Measurements from ENCODE around the gene SYK. TPM values are rescaled to one million over a fixed set of nuclear protein-coding genes. Genes with fewer than 3 reads are reported as not detected.

The SYK gene
- polyA plus RNA-seq, 1 of the 3 experiments (the other 2 are of a cell fraction) = not detected

DNA sequence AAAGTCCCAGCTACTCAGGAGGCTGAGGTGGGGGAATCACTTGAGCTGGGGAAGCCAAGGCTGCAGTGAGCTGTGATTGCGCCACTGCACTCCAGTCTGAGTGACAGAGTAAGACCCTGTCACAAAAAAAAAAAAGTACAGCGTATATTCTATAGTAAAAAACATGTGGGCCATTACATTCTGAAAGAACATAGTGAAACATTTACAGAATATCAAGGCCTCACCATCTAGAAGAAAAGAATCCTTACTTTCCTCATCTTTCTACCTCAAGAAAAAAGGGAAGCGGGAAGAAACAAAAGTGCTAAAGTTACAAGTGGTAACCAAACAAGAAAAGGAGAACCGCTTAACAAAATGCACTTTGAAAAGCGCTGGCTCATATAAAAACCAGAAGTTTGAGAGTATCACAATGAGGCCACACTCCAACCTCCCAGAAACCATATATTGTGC lies 5.7 kb upstream of the SYK start:
- Histone ChIP-seq H3K4me1 (ENCODE audit: control insufficient read depth in 1 of 2, insufficient read depth in 2 of 2, low read depth in 1 of 2, low read length in 1 of 2) (no peaks in the 10 kb centered on the region), H3K27me3 (ENCODE audit: insufficient read depth) (no peaks in the 10 kb centered on the region), H3K79me2 (ENCODE audit: insufficient read depth) (no peaks in the 10 kb centered on the region), H3K9ac (no peak overlapping the region), H3K4me3 (ENCODE audit: low read depth in 2 of 2, low read length in 1 of 2) (no peak overlapping the region), H3K9me3 (no peaks in the 10 kb centered on the region), H3K4me2 (no peak overlapping the region), H4K20me1 (ENCODE audit: insufficient read depth) (no peaks in the 10 kb centered on the region), H3K9me2 (no peaks in the 10 kb centered on the region), H3F3A (replicated peaks; ENCODE audit: insufficient read depth) (no peaks in the 10 kb centered on the region), H3K27ac (ENCODE audit: low read depth in 2 of 2, low read length in 1 of 2) (no peak overlapping the region), H3K36me3 (replicated peaks in 1 of 2; ENCODE audit: control insufficient read depth in 1 of 2, insufficient read depth in 2 of 2, low read length in 1 of 2) (no peaks in the 10 kb centered on the region), H2AFZ (ENCODE audit: low read depth) (no peak overlapping the region)
- ChIA-PET CTCF (no interaction called here), POLR2A (no interaction called here)
- WGBS (ENCODE audit: low lambda C conversion rate) = 47% methylated on average over 5 of the region's 5 CpGs
- no peak for TF ChIP-seq FOXM1 (IDR thresholded peaks at IDR 0.05; ENCODE audit: low read depth)
- no peak for TF ChIP-seq TEAD4 (IDR thresholded peaks at IDR 0.05; ENCODE audit: borderline replicate concordance, insufficient read depth)
- TF ChIP-seq EP300 (IDR thresholded peaks at IDR 0.05; ENCODE audit: borderline replicate concordance in 1 of 2, low read depth in 1 of 2, low read length in 1 of 2) = no peak
- TF ChIP-seq, protein P1, sequence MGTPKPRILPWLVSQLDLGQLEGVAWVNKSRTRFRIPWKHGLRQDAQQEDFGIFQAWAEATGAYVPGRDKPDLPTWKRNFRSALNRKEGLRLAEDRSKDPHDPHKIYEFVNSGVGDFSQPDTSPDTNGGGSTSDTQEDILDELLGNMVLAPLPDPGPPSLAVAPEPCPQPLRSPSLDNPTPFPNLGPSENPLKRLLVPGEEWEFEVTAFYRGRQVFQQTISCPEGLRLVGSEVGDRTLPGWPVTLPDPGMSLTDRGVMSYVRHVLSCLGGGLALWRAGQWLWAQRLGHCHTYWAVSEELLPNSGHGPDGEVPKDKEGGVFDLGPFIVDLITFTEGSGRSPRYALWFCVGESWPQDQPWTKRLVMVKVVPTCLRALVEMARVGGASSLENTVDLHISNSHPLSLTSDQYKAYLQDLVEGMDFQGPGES (IDR thresholded peaks at IDR 0.05; ENCODE audit: low read depth, low read length) = no peak
- TF ChIP-seq GABPA (IDR thresholded peaks at IDR 0.05; ENCODE audit: low read depth) = no peak
- TF ChIP-seq, protein P2, sequence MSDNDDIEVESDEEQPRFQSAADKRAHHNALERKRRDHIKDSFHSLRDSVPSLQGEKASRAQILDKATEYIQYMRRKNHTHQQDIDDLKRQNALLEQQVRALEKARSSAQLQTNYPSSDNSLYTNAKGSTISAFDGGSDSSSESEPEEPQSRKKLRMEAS (IDR thresholded peaks at IDR 0.05; ENCODE audit: low read depth) = no peak
- no peak for TF ChIP-seq POLR2AphosphoS5 (IDR thresholded peaks at IDR 0.05; ENCODE audit: low read depth, low read length)
- TF ChIP-seq JUND (IDR thresholded peaks at IDR 0.05) = no peak
- no peak for TF ChIP-seq SIN3A (IDR thresholded peaks at IDR 0.05; ENCODE audit: borderline replicate concordance, low read depth, low read length)
- TF ChIP-seq SMC3 (IDR thresholded peaks at IDR 0.05; ENCODE audit: low read depth, low read length) = no peak
- TF ChIP-seq, protein P3, sequence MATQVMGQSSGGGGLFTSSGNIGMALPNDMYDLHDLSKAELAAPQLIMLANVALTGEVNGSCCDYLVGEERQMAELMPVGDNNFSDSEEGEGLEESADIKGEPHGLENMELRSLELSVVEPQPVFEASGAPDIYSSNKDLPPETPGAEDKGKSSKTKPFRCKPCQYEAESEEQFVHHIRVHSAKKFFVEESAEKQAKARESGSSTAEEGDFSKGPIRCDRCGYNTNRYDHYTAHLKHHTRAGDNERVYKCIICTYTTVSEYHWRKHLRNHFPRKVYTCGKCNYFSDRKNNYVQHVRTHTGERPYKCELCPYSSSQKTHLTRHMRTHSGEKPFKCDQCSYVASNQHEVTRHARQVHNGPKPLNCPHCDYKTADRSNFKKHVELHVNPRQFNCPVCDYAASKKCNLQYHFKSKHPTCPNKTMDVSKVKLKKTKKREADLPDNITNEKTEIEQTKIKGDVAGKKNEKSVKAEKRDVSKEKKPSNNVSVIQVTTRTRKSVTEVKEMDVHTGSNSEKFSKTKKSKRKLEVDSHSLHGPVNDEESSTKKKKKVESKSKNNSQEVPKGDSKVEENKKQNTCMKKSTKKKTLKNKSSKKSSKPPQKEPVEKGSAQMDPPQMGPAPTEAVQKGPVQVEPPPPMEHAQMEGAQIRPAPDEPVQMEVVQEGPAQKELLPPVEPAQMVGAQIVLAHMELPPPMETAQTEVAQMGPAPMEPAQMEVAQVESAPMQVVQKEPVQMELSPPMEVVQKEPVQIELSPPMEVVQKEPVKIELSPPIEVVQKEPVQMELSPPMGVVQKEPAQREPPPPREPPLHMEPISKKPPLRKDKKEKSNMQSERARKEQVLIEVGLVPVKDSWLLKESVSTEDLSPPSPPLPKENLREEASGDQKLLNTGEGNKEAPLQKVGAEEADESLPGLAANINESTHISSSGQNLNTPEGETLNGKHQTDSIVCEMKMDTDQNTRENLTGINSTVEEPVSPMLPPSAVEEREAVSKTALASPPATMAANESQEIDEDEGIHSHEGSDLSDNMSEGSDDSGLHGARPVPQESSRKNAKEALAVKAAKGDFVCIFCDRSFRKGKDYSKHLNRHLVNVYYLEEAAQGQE (IDR thresholded peaks at IDR 0.05; ENCODE audit: low read depth, low read length) = no peak
- no peak for TF ChIP-seq RAD21 (IDR thresholded peaks at IDR 0.05; ENCODE audit: low read length)
- DNase-seq = no peak

- H2AFZ ChIP-seq (ENCODE audit: low read depth) = no peak overlapping the region
- ChIA-PET POLR2A (no interaction called here), CTCF (interaction anchor here (1.0 kb wide), 1 partner anchor 8 kb away, joined by 3 read pairs; no protein-coding TSS in a partner anchor)
- no peaks in the 10 kb centered on the region for H3K9me2 ChIP-seq
- no peak overlapping the region for H3K4me2 ChIP-seq
- H3K4me1 ChIP-seq (ENCODE audit: control insufficient read depth in 1 of 2, insufficient read depth in 2 of 2, low read depth in 1 of 2, low read length in 1 of 2) = peaks cover 0 to 7% of the 10 kb centered on the region in 2 experiments; a peak in 1 of 4 replicates
- no peaks in the 10 kb centered on the region for H3K9me3 ChIP-seq
- H3K27me3 ChIP-seq (ENCODE audit: insufficient read depth) = no peaks in the 10 kb centered on the region
- DNase-seq = no peak
- H3K9ac ChIP-seq = no peak overlapping the region
- no peaks in the 10 kb centered on the region for H4K20me1 ChIP-seq (ENCODE audit: insufficient read depth)
- no peak overlapping the region for H3K27ac ChIP-seq (ENCODE audit: low read depth in 2 of 2, low read length in 1 of 2)
- WGBS (ENCODE audit: low lambda C conversion rate) = 34% methylated on average over 5 of the region's 5 CpGs
- no peak overlapping the region for H3K4me3 ChIP-seq (ENCODE audit: low read depth in 2 of 2, low read length in 1 of 2)
- no peaks in the 10 kb centered on the region for H3F3A ChIP-seq (replicated peaks; ENCODE audit: insufficient read depth)
- no peaks in the 10 kb centered on the region for H3K79me2 ChIP-seq (ENCODE audit: insufficient read depth)
- H3K36me3 ChIP-seq (replicated peaks in 1 of 2; ENCODE audit: control insufficient read depth in 1 of 2, insufficient read depth in 2 of 2, low read length in 1 of 2) = no peaks in the 10 kb centered on the region
- TF ChIP-seq CHD2 (IDR thresholded peaks at IDR 0.05; ENCODE audit: low read length, partially characterized antibody) = no peak
- TF ChIP-seq RAD21 (IDR thresholded peaks at IDR 0.05; ENCODE audit: low read length) = no peak
- TF ChIP-seq, protein P2 (IDR thresholded peaks at IDR 0.05; ENCODE audit: low read depth) = no peak
- TF ChIP-seq SIN3A (IDR thresholded peaks at IDR 0.05; ENCODE audit: borderline replicate concordance, low read depth, low read length) = no peak
- TF ChIP-seq USF1 (IDR thresholded peaks at IDR 0.05; ENCODE audit: borderline replicate concordance, low read depth) = no peak
- TF ChIP-seq EZH2phosphoT487 (IDR thresholded peaks at IDR 0.05; ENCODE audit: borderline replicate concordance, low read depth) = no peak
- no peak for TF ChIP-seq ELF1 (IDR thresholded peaks at IDR 0.05)
- TF ChIP-seq, protein P4, sequence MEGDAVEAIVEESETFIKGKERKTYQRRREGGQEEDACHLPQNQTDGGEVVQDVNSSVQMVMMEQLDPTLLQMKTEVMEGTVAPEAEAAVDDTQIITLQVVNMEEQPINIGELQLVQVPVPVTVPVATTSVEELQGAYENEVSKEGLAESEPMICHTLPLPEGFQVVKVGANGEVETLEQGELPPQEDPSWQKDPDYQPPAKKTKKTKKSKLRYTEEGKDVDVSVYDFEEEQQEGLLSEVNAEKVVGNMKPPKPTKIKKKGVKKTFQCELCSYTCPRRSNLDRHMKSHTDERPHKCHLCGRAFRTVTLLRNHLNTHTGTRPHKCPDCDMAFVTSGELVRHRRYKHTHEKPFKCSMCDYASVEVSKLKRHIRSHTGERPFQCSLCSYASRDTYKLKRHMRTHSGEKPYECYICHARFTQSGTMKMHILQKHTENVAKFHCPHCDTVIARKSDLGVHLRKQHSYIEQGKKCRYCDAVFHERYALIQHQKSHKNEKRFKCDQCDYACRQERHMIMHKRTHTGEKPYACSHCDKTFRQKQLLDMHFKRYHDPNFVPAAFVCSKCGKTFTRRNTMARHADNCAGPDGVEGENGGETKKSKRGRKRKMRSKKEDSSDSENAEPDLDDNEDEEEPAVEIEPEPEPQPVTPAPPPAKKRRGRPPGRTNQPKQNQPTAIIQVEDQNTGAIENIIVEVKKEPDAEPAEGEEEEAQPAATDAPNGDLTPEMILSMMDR (IDR thresholded peaks at IDR 0.05) = no peak
- TF ChIP-seq RCOR1 (IDR thresholded peaks at IDR 0.05; ENCODE audit: low read length) = no peak
- no peak for TF ChIP-seq POLR2AphosphoS5 (IDR thresholded peaks at IDR 0.05; ENCODE audit: low read depth, low read length)
These were observed 2.3 kb upstream of the SYK start for GRCh38 chr9:90799271-90799852.
